ENCODE data around the gene USP54.
"Not testable (repeated sequence)": the region's sequence is repeated elsewhere in the genome, so short reads cannot be mapped to it uniquely, and the experiment has no call there.

The USP54 gene

GRCh38 chr10:73590881-73591799 is at the start of gene USP54:
TSS of gene USP54 (minus strand) at chr10:73591342. CDS start at chr10:73575658, 15,684 bp downstream.
- DNase-seq (ENCODE audit: low spot score): peak; percentile 29

GRCh38 chr10:73639286-73639685 is 48.1 kb upstream of the USP54 start:
- no peak for DNase-seq (ENCODE audit: low spot score)

- no peak for DNase-seq (ENCODE audit: low spot score)
Measured at GRCh38 chr10:73635781-73636180, 44.6 kb upstream of the USP54 start.

GRCh38 chr10:73634421-73634820 is 43.3 kb upstream of the USP54 start:
- DNase-seq (ENCODE audit: low spot score): no peak

- no peak for DNase-seq (ENCODE audit: low spot score)
Measured at GRCh38 chr10:73629165-73629564, 38.0 kb upstream of the USP54 start.

- no peak for DNase-seq (ENCODE audit: low spot score)
Measured at GRCh38 chr10:73628405-73628804, 37.3 kb upstream of the USP54 start.

- no peak for DNase-seq (ENCODE audit: low spot score)
Measured at GRCh38 chr10:73627300-73627699, 36.2 kb upstream of the USP54 start.

- DNase-seq (ENCODE audit: low spot score): peak; percentile 98
Measured at GRCh38 chr10:73625884-73626752, 35.0 kb upstream of the USP54 start.

- DNase-seq (ENCODE audit: low spot score): peak; percentile 48
Measured at GRCh38 chr10:73625004-73625883, 34.1 kb upstream of the USP54 start.

- DNase-seq (ENCODE audit: low spot score): no peak
Measured at GRCh38 chr10:73623056-73623455, 31.9 kb upstream of the USP54 start.

GRCh38 chr10:73620974-73621373 is 29.8 kb upstream of the USP54 start:
- not testable (repeated sequence) for DNase-seq (ENCODE audit: low spot score)

GRCh38 chr10:73617143-73617542 is 26.0 kb upstream of the USP54 start:
- DNase-seq (ENCODE audit: low spot score): not testable (repeated sequence)

GRCh38 chr10:73614720-73615119 is 23.6 kb upstream of the USP54 start:
- DNase-seq (ENCODE audit: low spot score): no peak

- DNase-seq (ENCODE audit: low spot score): no peak
Measured at GRCh38 chr10:73609116-73609515, 18.0 kb upstream of the USP54 start.

- no peak for DNase-seq (ENCODE audit: low spot score)
Measured at GRCh38 chr10:73601486-73601921, 10.4 kb upstream of the USP54 start.

GRCh38 chr10:73597346-73597745 is 6.2 kb upstream of the USP54 start:
- no peak for DNase-seq (ENCODE audit: low spot score)

GRCh38 chr10:73593812-73594211 is 2.7 kb upstream of the USP54 start:
- no peak for DNase-seq (ENCODE audit: low spot score)

- DNase-seq (ENCODE audit: low spot score): no peak
Measured at GRCh38 chr10:73593110-73593509, 2.0 kb upstream of the USP54 start.

GRCh38 chr10:73591935-73592699 is 975 bp upstream of the USP54 start:
- DNase-seq (ENCODE audit: low spot score): no peak

GRCh38 chr10:73589563-73590126 is 1.5 kb downstream of the USP54 start:
- DNase-seq (ENCODE audit: low spot score): no peak

GRCh38 chr10:73588656-73589055 is 2.5 kb downstream of the USP54 start:
- DNase-seq (ENCODE audit: low spot score): no peak
